ENCODE measurements around the gene XRN1.
"Not testable (repeated sequence)": the region's sequence is repeated elsewhere in the genome, so short reads cannot be mapped to it uniquely, and the experiment has no call there.

Gene XRN1

DNA sequence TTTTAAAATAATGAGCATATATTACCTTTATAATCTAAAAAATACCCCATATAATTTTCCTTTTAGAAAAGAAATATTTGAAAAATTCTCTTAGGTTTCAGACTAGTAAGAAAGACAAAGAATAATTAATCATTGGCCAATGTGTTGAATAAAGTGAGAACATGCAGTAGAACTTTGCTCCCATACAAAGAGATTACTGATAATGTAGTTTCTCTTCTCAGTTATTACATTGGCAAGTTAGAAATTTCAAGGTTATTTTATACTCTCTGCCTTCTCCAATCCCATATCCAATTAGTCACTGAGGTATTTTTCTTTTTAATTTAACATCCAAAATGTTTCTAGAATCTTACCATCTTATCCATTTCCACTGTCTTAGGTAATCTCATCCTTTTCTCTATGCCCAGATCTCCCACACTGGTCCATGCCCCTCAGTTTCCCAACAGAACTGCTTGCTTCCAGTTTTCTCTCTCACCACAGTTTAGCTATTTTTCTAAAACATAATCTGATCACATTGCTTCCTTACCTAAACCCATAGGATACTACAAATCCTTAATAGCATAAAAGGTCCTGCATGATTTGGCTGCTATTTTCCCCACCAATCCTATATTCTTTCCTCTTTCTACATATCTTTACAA is 10.8 kb downstream of the XRN1 start:
- no peak for DNase-seq

- no peak for DNase-seq
Measured at GRCh38 chr3:142434503-142434902, 13.3 kb downstream of the XRN1 start.

DNA sequence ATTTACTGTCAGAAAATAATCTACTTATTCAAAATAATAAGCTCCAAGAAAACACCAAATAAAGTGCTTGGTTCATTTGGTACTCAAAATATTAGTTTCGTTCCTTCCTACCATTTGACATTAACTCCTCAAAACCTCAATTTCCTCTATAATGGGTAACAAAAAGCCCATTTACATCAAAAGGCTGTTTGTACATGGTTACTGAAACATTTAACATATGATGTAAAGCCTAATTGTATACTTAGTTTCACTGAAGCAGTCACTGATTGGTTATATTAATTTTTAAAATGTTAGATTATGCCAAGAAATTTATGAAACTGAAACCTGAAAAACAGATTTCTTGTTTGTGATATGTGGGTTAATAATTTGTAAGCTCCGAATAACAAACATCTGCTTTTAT is 14.7 kb downstream of the XRN1 start:
- no peak for DNase-seq

DNA sequence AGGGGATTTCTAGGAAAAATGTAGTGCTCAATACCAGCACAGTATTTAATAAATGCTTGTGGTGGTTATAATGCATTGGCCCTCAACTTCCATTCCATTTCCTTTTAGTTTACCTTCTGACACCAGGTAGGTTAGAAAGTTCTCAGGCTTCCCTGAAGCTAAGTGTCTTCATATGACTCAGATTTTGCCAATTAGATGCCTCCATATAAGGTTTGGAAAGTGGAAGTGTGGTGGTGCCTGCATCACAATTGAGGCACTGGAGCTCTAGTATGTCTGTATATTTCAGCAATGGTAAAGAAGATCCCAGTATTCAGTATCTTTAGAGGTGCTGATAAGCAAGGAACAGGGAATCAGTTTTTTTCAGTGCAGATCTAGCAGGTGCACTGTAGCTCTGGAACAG is 18.3 kb downstream of the XRN1 start:
- no peak for DNase-seq

DNA sequence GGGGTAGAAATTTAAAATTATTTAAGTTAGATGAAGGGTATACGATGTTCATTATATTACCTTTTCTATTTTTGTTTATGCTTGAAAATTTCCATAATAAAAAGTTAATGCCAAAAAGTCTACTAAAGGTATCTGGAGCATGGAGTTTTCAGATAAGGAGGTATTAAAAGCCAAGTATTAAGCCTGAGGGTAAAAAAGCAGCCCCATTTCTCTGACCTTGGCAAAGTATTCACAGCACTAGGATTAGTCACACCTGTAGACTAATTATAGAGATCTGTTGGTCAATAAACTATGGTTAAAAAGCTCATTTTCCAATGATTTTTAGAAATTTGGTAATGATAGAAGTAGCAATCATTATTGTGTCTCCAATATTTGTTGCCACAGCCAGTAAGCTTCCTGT is 23.1 kb downstream of the XRN1 start:
- DNase-seq = no peak

GRCh38 chr3:142418926-142419592 is 28.8 kb downstream of the XRN1 start:
- DNase-seq = no peak

DNA sequence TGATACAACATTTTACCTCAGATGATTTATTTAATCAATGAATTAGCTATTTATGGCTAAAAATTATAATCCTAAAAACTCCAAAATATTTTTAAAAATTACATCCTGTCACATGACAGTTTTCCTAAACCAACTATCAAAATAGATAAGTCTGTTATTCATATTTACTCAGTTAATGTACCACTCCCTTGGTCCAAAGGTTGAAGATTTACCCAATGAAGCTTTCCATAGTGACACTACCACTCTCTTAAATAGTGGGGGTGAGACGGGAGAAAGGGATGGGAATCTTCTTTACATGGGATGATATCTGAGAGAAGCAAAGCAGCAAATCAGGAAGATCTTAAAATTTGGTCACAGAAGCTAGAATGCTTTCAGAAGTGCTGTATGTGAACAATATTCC is 30.5 kb downstream of the XRN1 start:
- DNase-seq = no peak

DNA sequence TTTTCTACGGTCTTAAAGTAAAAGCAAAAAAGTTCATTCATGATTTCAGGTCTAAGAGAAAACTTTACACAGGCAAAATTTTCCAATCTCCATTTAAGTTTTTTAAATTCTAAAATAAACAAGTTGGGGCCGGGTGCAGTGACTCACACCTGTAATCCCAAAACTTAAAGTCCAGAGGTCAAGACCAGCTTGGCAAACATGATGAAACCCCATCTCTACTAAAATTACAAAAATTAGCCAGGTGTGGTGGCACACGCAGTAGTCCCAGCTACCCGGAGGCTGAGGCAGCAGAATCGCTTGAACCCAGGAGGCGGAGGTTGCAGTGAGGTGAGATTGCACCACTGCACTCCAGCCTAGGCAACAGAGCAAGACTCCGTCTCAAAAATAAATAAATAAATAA is 47.3 kb downstream of the XRN1 start:
- not testable (repeated sequence) for DNase-seq

- DNase-seq = no peak
Measured at GRCh38 chr3:142394921-142395622, 52.8 kb downstream of the XRN1 start.

DNA sequence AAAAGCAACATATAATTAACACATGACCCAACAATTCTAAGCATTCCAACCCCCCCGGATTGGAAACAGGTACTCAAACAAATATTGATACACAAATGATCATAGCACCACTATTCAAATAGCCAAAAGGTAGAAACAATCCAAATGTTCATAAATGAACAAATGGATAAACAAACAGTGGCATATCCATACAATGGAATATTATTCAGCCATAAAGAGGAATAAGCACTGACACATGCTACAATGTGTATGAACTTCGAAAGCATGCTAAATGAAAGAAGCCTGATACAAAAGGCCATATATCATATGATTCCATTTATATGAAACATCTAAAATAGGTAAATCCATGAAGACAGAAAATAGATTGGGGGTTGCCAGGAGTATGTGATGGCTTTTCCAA is 62.8 kb downstream of the XRN1 start:
- DNase-seq = no peak

GRCh38 chr3:142374687-142375086 is 73.2 kb downstream of the XRN1 start:
- no peak for DNase-seq

DNA sequence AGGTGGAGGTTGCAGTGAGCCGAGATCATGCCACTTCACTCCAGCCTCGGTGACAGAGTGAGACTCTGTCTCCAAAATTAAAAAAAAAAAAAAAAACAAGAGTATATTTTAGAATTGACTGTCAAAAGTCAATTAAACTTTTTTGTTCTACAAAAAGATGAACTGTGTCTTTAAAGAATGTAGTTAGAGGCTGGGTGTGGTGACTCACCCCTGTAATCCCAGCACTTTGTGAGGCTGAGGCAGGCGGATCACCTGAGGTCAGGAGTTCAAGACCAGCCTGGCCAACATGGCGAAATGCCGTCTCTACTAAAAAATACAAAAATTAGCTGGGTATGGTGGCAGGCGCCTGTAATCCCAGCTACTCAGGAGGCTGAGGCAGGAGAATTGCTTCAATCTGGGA is 78.3 kb downstream of the XRN1 start:
- not testable (repeated sequence) for DNase-seq

GRCh38 chr3:142366434-142366833 is 81.4 kb downstream of the XRN1 start:
- no peak for DNase-seq

DNA sequence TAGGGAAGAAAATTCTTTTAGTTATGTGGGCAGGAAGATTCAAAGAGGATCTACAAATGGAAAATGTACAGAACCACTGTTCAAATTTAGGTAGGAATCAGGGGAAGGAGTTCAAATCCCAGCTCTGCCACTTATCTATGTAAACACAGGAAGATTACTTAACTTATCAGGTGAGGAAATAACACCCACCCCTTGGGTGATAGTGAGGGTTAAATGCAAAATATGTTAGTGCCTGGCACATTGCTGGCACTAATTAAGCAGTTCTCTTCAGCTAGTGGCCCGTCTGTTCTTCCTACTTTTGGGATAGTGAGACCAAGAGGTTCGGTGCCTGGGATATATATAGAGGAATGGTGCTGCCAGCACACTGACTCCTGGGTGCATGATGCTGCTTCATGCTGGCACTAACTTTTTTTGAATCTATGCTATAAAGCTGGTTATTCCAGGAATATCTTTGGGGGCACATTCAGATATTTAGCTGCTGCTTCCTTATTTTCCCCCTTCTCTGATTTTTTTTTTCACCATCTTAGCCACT is 83.8 kb downstream of the XRN1 start:
- no peak for DNase-seq

DNA sequence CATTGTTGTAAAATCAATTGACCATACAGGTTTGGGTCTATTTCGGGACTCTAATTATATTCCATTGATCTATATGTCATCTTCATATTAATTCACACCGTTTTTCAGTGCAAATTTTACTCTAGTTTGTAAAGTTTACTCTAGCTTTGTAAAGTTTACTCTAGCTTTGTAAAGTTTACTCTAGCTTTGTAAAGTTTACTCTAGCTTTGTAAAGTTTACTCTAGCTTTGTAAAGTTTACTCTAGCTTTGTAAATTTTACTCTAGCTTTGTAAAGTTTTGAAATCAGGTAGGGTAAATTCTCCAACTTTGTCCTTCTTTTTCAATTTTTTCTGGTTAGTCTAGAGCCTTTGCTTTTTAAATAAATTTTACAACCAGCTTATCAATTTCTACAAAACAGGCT is 84.4 kb downstream of the XRN1 start:
- DNase-seq = not testable (repeated sequence)

DNA sequence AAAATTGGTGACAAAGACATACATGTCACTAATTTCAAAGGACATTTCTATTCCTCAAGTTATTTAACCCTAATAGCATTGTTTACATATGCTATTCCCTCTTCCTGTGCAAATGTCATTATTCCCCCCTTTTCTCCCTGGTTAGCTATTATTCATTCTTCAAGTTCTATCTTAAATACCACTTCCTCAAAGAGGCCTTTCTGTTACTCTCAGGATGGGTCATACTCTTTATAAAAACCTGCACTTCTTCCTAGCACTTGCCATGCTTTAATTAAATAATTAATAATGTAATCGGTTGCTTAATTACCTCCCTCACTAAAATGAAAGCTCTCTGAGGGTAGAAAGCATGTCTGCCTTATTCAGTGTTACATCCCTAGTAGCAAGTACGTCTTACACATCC is 88.5 kb downstream of the XRN1 start:
- no peak for DNase-seq

- no peak for DNase-seq
Measured at GRCh38 chr3:142356818-142357217, 91.0 kb downstream of the XRN1 start.

- DNase-seq = no peak
Measured at GRCh38 chr3:142355692-142356091, 92.1 kb downstream of the XRN1 start.

GRCh38 chr3:142354076-142354475 is 93.8 kb downstream of the XRN1 start:
- DNase-seq = no peak

- no peak for DNase-seq
Measured at GRCh38 chr3:142353571-142353970, 94.3 kb downstream of the XRN1 start.

- DNase-seq = not testable (repeated sequence)
Measured at GRCh38 chr3:142352698-142353097, 95.1 kb downstream of the XRN1 start.

DNA sequence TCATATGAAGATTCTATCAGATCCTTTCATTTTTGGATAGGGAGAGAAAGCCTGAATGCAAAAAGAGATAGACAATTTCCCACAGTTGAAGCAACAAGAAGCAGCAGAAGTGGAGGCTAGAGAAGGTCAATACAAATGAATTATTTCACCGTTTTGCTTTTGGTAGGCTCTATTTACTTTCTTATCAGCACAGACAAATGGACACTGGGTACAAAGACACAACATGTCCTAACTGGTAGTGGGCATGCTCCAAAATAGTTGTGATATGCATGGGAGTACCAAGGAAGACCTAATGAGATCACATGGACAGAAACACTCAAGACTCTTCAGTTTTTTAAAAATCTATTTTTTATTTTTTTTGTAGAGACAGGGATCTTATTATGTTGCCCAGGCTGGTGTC is 99.4 kb downstream of the XRN1 start:
- DNase-seq = no peak

DNA sequence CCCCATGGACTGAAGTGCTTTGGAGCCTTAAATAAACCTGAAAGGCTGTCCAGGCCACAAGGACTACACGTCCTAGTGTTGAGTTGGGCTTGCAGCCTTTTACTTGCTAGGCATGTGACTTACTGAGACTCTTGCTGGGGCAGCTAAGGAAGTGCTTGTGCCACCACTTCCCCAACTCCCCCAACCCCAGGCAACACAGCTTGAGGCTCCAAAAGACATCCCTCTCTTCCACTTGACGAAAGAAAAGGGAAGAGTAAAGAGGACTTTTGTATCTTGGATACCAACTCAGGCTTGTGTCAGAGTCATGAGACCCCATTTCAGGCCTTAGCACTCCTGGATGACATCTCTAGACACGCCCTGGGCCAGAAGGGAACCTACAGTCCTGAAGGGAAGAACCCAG is 109.8 kb downstream of the XRN1 start:
- no peak for DNase-seq

- no peak for DNase-seq
Measured at GRCh38 chr3:142332390-142332789, 115.4 kb downstream of the XRN1 start.

Data from NCI-H2107 (cell line).